Tibial nerve (tissue), 3 donors: Measurements from ENCODE around the gene PADI1.

Experiments used
- CTCF ChIP-seq, 5 experiments: fragments of 200-600 bp in 3 of 5; fragments of 450-650 bp in 2 of 5; sonication (generic) in 3 of 5; IDR thresholded peaks; one replicate each; pipeline ENCODE4 v1.5.1; 2016 to 2019; ENCODE audit warnings: antibody characterized with exemption in 5 of 5, mild to moderate bottlenecking in 3 of 5, moderate library complexity in 2 of 5
- POLR2A ChIP-seq, 2 donors: fragments of 450-650 bp; IDR thresholded peaks; one replicate each; pipeline ENCODE4 v1.6.1; 2017; ENCODE audit warnings: antibody characterized with exemption in 2 of 2, mild to moderate bottlenecking in 2 of 2, moderate library complexity in 2 of 2

GRCh38 chr1:17162941-17163340 lies 42.0 kb upstream of the PADI1 start:
- TF ChIP-seq CTCF (IDR thresholded peaks at IDR 0.05): no peak
- TF ChIP-seq POLR2A (IDR thresholded peaks at IDR 0.05): no peak
